GM12878 (cell line): Measurements from ENCODE around the gene EIF6. TPM values are rescaled to one million over a fixed set of nuclear protein-coding genes. Genes with fewer than 3 reads are reported as not detected.

Source experiments
- ATAC-seq: fragments of 200-7000 bp; cut with Tn5 transposase; 3 replicates; pipeline ENCODE4 v1.9.1; 2020; ENCODE audit warnings: mild to moderate bottlenecking, moderate library complexity
- BruUV-seq: library from RNA; stranded (reverse); fragments of 400-500 nt; replicated peaks from 2 replicates; lab custom pipeline; 2021; lab: Mats Ljungman, UMichigan
- CTCF ChIA-PET: fragments of 300-600 bp; sonication (Branson Sonifier 250); formaldehyde crosslinking; extraction: SDS; loops from one replicate; lab custom pipeline; 2021; ENCODE audit warnings: inconsistent platforms; lab: Yijun Ruan, JAX
- POLR2A ChIA-PET: fragments of 350-600 bp; formaldehyde crosslinking; extraction: SDS; loops from one replicate; lab custom pipeline; 2021; ENCODE audit warnings: inconsistent platforms; lab: Charles Lee
- RAD21 ChIA-PET: fragments of 300-600 bp; sonication (Branson Sonifier 250); formaldehyde crosslinking; loops from one replicate; lab custom pipeline; 2023; ENCODE audit warnings: antibody characterized with exemption; ENCODE audit not compliant: unreplicated experiment; lab: Charles Lee
- SMC1A ChIA-PET: fragments of 300-600 bp; sonication (Branson Sonifier 250); formaldehyde crosslinking; loops from one replicate; lab custom pipeline; 2023; ENCODE audit not compliant: unreplicated experiment, uncharacterized antibody; lab: Charles Lee
- DNase-seq: peaks from one replicate; pipeline ENCODE4 v3.0.0-alpha.2; 2011; ENCODE audit warnings: low read depth, low spot score
- FAIRE-seq: peaks from 3 replicates; lab custom pipeline; 2011; peaks lifted over from hg19 to GRCh38; lab: Jason Lieb, UNC
- H2AFZ ChIP-seq: 2 replicates; pipeline ENCODE4 v1.6.0; 2011; ENCODE audit warnings: low read depth, low read length, control low read depth; ENCODE audit not compliant: control insufficient read depth
- H3K27ac ChIP-seq: 2 replicates; pipeline ENCODE4 v1.5.1; 2011; ENCODE audit warnings: control low read depth; ENCODE audit not compliant: control insufficient read depth, insufficient read depth
- H3K27me3 ChIP-seq, 2 experiments: replicated peaks in 1 of 2; 2 replicates each; pipeline versions ENCODE4 v1.6.0 to v1.6.1; 2011; ENCODE audit warnings: low read length in 1 of 2; ENCODE audit not compliant: control insufficient read depth in 2 of 2, insufficient read depth in 2 of 2
- H3K36me3 ChIP-seq, 2 experiments: 2 replicates each; pipeline ENCODE4 v1.5.1; 2011; ENCODE audit warnings: low read length in 1 of 2; ENCODE audit not compliant: control insufficient read depth in 2 of 2, insufficient read depth in 2 of 2
- H3K4me1 ChIP-seq: 2 replicates; pipeline ENCODE4 v1.6.1; 2011; ENCODE audit warnings: mild to moderate bottlenecking, low read length, moderate library complexity, mixed read lengths; ENCODE audit not compliant: control insufficient read depth, insufficient read depth
- H3K4me2 ChIP-seq: 2 replicates; pipeline ENCODE4 v1.6.0; 2011; ENCODE audit warnings: control low read depth; ENCODE audit not compliant: control insufficient read depth, insufficient read depth
- H3K4me3 ChIP-seq: fragments of 200-600 bp; sonication (generic); 2 replicates; pipeline ENCODE4 v1.5.1; 2016
- H3K79me2 ChIP-seq: 2 replicates; pipeline ENCODE4 v1.6.0; 2011; ENCODE audit warnings: low read length; ENCODE audit not compliant: control insufficient read depth, insufficient read depth
- H3K9ac ChIP-seq: 2 replicates; pipeline ENCODE4 v1.8.0; 2011; ENCODE audit warnings: low read length, control low read depth, mixed read lengths; ENCODE audit not compliant: control insufficient read depth, insufficient read depth
- H3K9me3 ChIP-seq: replicated peaks from 3 replicates; pipeline ENCODE4 v1.5.1; 2011; ENCODE audit warnings: mild to moderate bottlenecking, low read length; ENCODE audit not compliant: control insufficient read depth, insufficient read depth
- H4K20me1 ChIP-seq: 2 replicates; pipeline ENCODE4 v1.6.0; 2011; ENCODE audit not compliant: control insufficient read depth, insufficient read depth
- CEBPB ChIP-seq, 2 experiments: fragments of 150-350 bp in 1 of 2; IDR thresholded peaks; 2 replicates each; pipeline ENCODE4 v1.6.1; 2012 to 2014; ENCODE audit warnings: low read depth in 2 of 2, low read length in 2 of 2, borderline replicate concordance in 1 of 2, inconsistent platforms in 1 of 2
- CHD4 ChIP-seq: fragments of 200-600 bp; sonication (generic); IDR thresholded peaks from 2 replicates; pipeline ENCODE4 v1.6.1; 2016; ENCODE audit warnings: mild to moderate bottlenecking
- EGR1 ChIP-seq, 2 experiments: IDR thresholded peaks; 1 replicate in 1 of 2; 2 replicates in 1 of 2; pipeline ENCODE4 v1.6.1; 2011 to 2012; ENCODE audit warnings: low read depth in 2 of 2, low read length in 2 of 2, borderline replicate concordance in 1 of 2, mild to moderate bottlenecking in 1 of 2, moderate library complexity in 1 of 2
- EZH2 ChIP-seq: IDR thresholded peaks from 2 replicates; pipeline ENCODE4 v1.6.1; 2012; ENCODE audit warnings: low read depth, mild to moderate bottlenecking, control low read depth, inconsistent platforms, low read length, borderline replicate concordance; ENCODE audit not compliant: control insufficient read depth
- FOS ChIP-seq: IDR thresholded peaks from 3 replicates; pipeline ENCODE4 v1.6.1; 2011; ENCODE audit warnings: borderline replicate concordance; ENCODE audit not compliant: insufficient read length; ENCODE audit errors: extremely low read depth
- JUNB ChIP-seq: IDR thresholded peaks from 2 replicates; pipeline ENCODE4 v1.6.1; 2016; ENCODE audit warnings: antibody characterized with exemption, mild to moderate bottlenecking
- NBN ChIP-seq: fragments of 450-650 bp; IDR thresholded peaks from 2 replicates; pipeline ENCODE4 v1.6.1; 2016
- NKRF ChIP-seq: fragments of 450-650 bp; conservative IDR thresholded peaks from 2 replicates; pipeline ENCODE4 v1.6.1; 2017; ENCODE audit warnings: mild to moderate bottlenecking, moderate library complexity
- POU2F2 ChIP-seq: IDR thresholded peaks from 3 replicates; pipeline ENCODE4 v1.6.1; 2011; ENCODE audit warnings: low read depth, mild to moderate bottlenecking, low read length, borderline replicate concordance
- SKIL ChIP-seq: fragments of 450-650 bp; IDR thresholded peaks from 2 replicates; pipeline ENCODE4 v1.6.1; 2017; ENCODE audit warnings: mild to moderate bottlenecking, low read depth, inconsistent platforms; ENCODE audit not compliant: poor library complexity, severe bottlenecking
- SMAD1 ChIP-seq: fragments of 450-650 bp; IDR thresholded peaks from 2 replicates; pipeline ENCODE4 v1.6.1; 2018; ENCODE audit warnings: mild to moderate bottlenecking, low read depth; ENCODE audit not compliant: partially characterized antibody
- TARDBP ChIP-seq: IDR thresholded peaks from 2 replicates; pipeline ENCODE4 v1.6.1; 2016; ENCODE audit warnings: borderline replicate concordance
- TCF12 ChIP-seq: IDR thresholded peaks from 2 replicates; pipeline ENCODE4 v1.6.1; 2011; ENCODE audit warnings: low read depth, mild to moderate bottlenecking, low read length
- WGBS: methylation state at CpG from one replicate; pipeline ENCODE4 v1.1.6; 2016; ENCODE audit warnings: low lambda C conversion rate; ENCODE audit not compliant: insufficient replicate concordance, insufficient coverage; ENCODE audit errors: missing lambda C conversion rate; 5-methylcytosine and 5-hydroxymethylcytosine counted together
- in situ Hi-C: fragments of 300-500 bp; cut with MboI; formaldehyde crosslinking; loops from 9 replicates; pipeline ENCODE4 v1.14.3; 2018; ENCODE audit warnings: mixed read lengths
- intact Hi-C: fragments of 100-400 bp; cut with micrococcal nuclease; formaldehyde crosslinking; loops from one replicate; pipeline ENCODE4 v1.14.2; 2022; ENCODE audit not compliant: unreplicated experiment
- polyA plus RNA-seq, 11 experiments: library from polyadenylated mRNA; depleted of rRNA in 4 of 11; unstranded in 6 of 11; stranded (reverse) in 5 of 11; fragments of >200 nt; fragmentation: Nextera tagmentation in 4 of 11; fragmentation: Illumina TruSeq in 1 of 11; extraction: Ambion mirVana in 4 of 11; extraction: Trizol in 1 of 11; gene quantifications; 1 replicate in 1 of 11; 2 replicates in 10 of 11; pipeline versions ENCODE4 v1.2.1 to v1.2.3, GENCODE V29; 2011 to 2016; ENCODE audit warnings: inconsistent platforms in 2 of 11, missing spikeins in 2 of 11, low read depth in 1 of 11
- total RNA-seq, 4 experiments: library from RNA; depleted of rRNA in 3 of 4; stranded (reverse); fragments of >200 nt in 3 of 4; fragmentation: Illumina TruSeq in 1 of 4; extraction: Trizol in 1 of 4; gene quantifications; 2 replicates each; pipeline versions ENCODE4 v1.2.1 to v1.2.3, GENCODE V29; 2013 to 2021

The EIF6 gene
- total and polyA plus RNA-seq, 10 of the 15 experiments (the other 5 are each of a cell fraction or from before 2014, with no cell fraction given), result 127 to 607 (median 197) TPM

DNA sequence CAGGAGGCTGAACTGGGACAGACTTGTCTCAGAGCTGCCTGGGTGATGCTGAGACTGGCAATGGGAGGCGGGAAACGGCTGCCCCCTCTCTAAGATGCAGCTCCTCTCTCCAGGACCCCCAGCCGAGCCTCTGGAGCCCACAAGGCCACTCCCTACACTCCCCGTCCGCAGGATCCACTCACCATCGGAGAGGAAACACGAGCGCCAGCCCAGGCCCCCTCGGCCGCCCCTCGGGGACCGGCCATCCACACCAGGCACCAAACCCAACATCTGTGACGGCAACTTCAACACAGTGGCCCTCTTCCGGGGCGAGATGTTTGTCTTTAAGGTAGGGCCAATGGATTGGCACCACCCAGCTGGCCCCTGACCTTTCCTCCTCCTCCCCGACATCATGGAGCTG, 17.5 kb downstream of the EIF6 start:
- ChIA-PET POLR2A (no interaction called here), SMC1A (interaction anchor here (0.8 kb wide), 1 partner anchor 431 kb away, joined by 3 read pairs; no protein-coding TSS in a partner anchor), RAD21 (no interaction called here), CTCF (interaction anchor here (9.6 kb wide), 1 partner anchor 122 kb away, joined by 98 read pairs; the partner anchor contains the start of gene EDEM2)
- Histone ChIP-seq H3K27ac (no peak overlapping the region), H4K20me1 (no peaks in the 10 kb centered on the region), H3K36me3 (no peaks in the 10 kb centered on the region), H3K27me3 (no peaks in the 10 kb centered on the region), H2AFZ (no peak overlapping the region), H3K9ac (no peak overlapping the region), H3K4me3 (no peak overlapping the region), H3K4me1 (no peaks in the 10 kb centered on the region), H3K4me2 (no peak overlapping the region), H3K79me2 (no peaks in the 10 kb centered on the region), H3K9me3 (no peaks in the 10 kb centered on the region)
- intact Hi-C loops, result loop anchor here (5.0 kb wide), 1 partner anchor 170 kb away; no protein-coding TSS in a partner anchor
- FAIRE-seq, result no peak
- no TSS peak for BruUV-seq
- in situ Hi-C loops, result loop anchor here (5.0 to 25.0 kb wide), 2 partner anchors 120 to 430 kb away; partner anchors contain the start of genes EDEM2 and NCOA6
- TF ChIP-seq TARDBP, result no peak
- no peak for TF ChIP-seq CHD4
- no peak for TF ChIP-seq NBN
- TF ChIP-seq EGR1 (IDR thresholded peaks at IDR 0.05; ENCODE audit: borderline replicate concordance in 1 of 2, low read depth in 2 of 2, low read length in 2 of 2), result no peak
- TF ChIP-seq EZH2, result no peak
- no peak for TF ChIP-seq FOS
- no peak for TF ChIP-seq TCF12
- TF ChIP-seq NKRF, result no peak
- no peak for TF ChIP-seq CEBPB (IDR thresholded peaks at IDR 0.05; ENCODE audit: borderline replicate concordance in 1 of 2, low read depth in 2 of 2, low read length in 2 of 2)
- no peak for TF ChIP-seq POU2F2
- no peak for TF ChIP-seq SKIL
- TF ChIP-seq JUNB, result no peak
- no peak for TF ChIP-seq SMAD1
- ATAC-seq, result no peak
- no peak for DNase-seq
- WGBS, result 92% methylated on average over 16 of the region's 16 CpGs
